GM19035 (cell line): Measurements from ENCODE around the gene MAST4.

ENCODE experiments used
- ATAC-seq: cut with Tn5 transposase; IDR thresholded peaks from one replicate; pipeline ENCODE4 v1.9.1; 2021; ENCODE audit not compliant: unreplicated experiment

The MAST4 gene

DNA sequence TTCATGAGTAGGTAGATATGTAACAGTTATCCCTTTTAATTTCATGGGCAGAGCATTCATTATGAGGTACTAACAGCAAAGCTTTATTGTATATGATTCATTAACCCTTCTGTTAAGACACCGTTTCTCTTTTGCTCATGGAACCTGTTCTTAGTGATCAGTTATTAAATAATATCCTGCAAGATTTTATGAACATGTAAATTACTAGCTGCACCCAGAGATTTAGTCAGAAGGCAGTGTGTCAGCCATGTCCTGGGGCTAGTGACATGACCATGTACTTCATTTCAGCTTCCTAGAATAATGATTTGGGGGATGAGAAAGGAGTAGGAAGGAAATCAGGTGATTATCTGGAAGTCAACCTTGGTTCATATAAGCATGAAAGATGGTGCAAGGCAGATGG lies 7.0 kb downstream of the MAST4 start:
- ATAC-seq: no peak

DNA sequence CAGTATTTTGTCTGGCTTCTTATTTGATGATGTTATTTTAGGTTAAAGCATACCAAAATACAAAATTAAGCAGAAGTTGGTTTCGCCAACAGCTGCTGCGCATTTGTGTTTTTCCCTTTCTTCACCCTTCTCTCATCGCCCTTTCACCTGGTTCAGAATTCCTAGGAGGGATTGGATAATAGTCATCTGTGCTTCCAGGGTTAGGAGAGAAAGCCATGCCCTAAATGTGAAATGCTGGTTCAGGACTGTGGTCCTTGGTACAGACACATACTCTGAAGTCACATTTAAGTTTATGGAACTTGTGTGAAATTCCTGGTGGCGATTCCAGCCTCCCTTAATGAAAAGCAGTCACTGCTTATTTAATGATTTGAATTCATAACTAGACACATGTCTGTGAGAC lies 7.7 kb downstream of the MAST4 start:
- no peak for ATAC-seq

DNA sequence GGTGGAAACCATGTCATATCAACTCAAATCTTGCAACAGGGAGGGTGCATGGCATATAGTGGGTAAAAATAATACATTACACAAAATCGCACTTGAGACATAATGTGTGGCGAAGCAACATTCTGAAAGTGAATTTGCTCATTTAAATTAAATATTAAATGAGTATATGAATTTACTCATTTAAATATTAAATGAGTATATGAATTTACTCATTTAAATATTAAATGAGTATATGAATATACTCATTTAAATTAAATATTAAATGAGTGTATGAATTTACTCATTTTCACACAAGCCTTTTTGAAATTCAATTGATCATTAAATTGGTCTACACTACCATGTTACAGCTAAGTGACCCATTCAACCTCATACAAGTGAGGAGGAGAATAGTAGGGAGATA lies 10.5 kb downstream of the MAST4 start:
- no peak for ATAC-seq

DNA sequence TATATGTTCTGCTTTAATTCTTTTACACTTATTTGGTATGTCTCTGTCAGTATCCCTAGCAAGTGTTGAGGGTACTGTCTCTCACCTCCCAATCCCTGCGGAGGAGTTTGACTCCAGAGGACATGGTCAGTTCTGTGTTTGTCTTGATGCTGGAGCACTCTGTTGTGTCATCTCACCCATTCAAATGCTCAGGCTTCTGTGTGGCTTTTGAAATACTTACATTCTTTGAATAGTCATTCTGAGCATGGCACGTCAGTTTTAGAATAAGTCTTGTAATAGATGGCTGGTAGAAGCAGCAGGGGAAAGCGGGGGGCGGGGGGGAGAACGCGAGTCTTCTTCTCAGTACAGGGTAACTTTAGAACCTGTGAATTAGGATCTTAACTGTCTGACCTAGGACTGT lies 12.3 kb downstream of the MAST4 start:
- ATAC-seq: no peak

DNA sequence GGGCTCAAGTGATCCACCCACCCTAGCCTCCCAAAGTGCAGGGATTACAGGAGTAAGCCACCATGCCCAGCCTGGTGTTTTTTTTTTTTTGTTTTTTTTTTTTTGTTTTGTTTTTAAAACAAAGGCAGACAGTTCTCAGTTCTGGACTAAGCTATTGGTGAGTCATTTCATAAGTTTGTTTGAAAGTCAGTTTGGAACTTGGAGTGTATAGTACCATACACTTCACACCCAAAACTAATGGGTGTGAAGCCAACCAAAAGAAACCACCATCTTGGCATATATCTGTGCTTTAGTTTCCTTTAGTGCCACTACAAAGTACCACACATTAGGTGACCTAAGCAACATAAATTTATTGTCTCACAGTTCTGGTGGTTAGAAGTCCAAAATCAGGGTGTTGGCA lies 13.4 kb downstream of the MAST4 start:
- no peak for ATAC-seq

DNA sequence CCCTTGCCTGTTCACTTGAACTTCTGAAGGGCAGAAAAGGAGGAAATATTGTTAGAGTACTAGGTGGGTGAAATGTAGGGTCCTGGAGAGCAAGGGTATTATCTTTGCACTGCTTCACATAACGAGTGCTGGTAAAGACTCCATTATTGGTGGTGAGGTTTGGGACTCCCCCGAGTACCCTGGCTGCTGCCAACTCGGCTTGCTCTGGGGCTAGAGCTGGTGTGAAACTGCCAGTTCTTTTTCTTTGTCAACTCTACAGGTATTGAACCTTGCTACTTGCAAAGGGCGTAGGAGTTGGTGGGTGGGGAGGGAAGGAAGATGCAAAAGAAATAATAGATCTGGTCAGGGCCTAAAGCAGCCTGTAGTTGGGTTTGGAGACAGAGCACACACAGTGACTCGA lies 16.0 kb downstream of the MAST4 start:
- ATAC-seq: no peak

DNA sequence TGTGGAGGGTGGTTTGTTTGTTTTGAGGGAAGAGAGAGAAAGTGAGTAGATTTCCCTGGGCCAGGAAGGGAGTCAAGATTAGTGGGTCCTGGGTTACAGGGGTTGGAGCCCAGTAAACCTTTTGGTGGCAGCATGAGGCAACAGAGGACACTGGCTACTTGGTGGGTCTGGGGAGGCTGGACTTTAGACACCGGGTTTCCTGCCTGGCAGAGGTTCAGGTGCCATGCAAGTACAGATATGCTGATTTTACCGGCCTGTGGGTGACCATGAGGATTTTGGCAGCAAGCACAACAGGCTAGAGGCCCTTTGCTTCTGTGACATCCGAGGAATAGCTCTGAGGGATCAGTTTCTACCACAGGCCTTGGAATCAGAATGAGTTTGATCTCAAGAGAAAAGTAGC lies 18.9 kb downstream of the MAST4 start:
- no peak for ATAC-seq

DNA sequence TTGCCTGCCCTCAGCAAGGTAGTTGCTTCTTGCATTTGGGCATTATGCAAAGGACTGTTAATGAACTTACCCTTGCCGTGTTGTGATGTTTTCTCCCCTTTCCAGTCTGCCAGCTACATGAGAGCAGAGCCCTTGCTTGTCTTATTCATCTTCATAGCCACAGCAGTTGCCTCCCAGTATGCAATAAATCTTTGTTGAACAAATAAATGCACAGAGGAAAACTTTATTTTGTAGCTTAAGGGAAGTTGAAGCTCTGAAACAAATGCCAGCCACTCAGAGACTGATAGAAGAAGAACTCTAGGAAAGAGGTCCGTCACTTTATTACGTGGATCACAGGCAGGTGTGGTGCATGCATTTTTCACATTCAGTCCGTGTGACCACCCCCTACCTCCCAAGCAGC lies 19.7 kb downstream of the MAST4 start:
- no peak for ATAC-seq

DNA sequence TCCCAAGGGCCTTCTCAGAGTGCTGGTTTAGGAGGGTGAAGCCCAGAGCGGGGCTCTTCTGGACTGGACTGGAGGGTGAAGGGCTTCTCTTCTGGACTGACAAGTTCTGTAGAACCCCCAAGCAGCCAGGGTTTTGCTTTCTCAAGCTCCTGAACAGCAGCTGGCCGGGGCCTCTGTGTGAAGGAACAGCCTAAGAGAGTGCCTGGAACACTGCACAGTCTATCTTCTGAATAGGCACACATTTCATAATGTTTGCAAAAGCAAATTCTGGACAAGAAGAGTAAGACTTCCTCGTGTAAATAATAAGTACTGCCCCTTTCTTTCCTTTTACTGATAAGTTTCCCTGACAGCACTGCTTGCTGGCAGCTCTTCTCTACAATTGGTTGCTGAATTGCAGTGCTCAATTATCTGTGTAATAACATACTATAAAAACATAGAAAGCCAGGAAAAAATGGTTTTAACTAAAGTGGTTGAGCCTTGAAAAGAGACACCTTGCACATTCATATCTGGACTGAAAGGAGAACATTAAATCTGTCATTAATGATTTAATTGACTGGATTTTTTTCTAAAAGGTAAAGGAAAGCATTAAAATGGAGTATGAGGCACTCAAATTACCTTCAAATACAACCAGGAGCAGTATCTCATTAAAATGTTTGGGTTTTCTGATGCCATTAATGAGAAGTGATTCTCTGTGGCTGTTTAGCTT lies 20.5 kb downstream of the MAST4 start:
- no peak for ATAC-seq

DNA sequence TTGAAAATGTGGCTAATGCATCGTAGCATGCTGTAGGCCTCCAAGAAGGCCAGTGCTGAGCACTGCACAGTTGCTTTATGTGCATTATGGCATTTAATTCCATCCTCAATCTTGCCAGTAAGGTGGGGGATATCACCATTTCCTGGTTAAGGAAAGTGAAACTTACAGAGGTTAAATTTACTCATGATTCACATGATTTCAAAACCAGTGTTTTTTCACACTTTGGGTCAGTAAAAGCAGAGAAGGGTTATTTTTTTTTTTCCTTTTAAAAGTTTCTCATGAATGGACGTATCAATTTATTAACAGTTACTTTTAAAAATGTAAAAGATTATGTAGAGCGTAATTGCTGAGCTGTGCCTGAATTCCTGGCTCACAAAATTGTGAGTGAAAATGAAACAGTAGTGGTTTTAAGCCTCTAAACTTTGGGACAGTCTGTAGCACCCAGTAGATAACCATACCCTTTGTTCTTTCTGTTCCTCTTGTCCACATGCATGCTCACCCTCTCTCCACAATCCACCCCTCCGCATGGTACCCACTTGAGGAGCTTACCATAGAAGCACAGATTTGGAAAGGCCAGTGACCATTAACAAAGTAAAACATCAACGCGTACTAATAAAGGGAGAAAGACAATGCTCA lies 21.2 kb downstream of the MAST4 start:
- no peak for ATAC-seq

DNA sequence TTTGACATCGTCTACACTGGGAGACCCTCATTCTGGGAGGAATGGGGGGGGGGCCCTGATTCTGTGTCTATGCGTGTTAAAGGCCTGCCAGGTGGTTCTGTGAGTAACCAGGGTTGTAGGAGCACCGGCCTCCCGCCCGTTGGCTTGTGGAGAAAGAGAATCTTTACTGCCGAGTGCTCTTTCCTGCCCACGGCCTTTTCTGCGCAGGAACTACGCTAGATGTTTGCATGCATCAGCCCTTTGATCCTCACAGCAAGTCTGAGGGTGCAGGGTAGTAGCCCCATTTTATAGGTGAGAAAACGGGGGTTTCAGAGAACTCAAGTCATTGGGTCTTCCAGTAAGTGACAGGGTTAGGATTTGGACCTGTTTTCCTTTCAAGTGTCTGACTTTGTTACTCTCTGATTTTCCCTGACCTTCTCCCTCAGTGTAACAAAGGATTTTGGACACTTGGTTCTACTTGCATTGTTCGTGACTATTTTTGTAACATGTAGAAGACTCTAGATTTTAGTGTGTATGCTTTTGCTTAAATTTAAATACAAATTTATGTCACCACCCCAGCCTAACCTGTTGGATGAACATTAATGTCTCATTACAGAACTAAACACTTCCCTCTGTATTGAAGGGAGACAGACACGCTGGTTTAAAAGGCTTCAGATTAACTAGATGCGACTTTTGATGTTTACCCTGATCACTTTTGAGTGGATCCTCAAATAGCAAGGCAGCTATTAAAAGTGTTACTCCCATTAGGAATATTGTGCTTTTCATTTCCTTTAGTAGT lies 22.0 kb downstream of the MAST4 start:
- no peak for ATAC-seq

DNA sequence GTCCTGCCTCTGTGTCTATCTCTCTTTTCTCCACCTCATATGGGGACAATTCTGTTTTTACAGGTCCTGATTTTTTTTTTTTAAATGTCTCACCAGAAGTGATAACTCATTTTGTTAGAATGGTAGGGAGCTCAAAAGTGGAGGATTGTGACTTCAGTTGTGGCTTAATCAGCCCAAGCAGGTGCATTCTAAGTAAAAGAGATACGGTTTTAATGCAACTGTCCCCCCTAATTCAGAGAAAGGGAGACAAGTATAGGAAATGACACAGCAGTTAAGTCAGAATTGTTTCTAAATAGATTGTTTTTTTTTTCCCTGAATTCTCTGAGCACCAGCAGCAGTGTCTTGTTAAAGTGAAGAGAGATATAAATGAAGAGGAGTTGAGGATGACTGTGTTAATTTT lies 24.5 kb downstream of the MAST4 start:
- ATAC-seq: no peak

DNA sequence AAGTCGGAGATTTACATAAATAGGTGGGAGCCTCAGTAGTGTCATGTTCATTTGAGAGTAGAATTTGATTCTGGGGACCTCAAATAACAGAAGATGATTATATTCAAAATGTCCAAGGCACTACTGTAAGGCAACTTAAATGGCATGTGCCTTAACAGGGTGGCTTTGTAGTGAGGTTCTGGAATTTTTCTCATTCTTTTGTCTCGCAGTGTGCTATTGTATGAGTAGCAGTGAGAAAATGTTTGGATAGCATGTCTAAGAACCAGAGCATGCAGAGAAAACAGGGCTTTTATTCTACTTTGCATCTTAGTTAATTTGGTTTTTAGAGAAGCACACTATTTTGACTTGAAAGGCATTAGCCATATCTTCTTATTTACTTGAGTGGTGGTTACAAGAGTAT lies 25.0 kb downstream of the MAST4 start:
- no peak for ATAC-seq

DNA sequence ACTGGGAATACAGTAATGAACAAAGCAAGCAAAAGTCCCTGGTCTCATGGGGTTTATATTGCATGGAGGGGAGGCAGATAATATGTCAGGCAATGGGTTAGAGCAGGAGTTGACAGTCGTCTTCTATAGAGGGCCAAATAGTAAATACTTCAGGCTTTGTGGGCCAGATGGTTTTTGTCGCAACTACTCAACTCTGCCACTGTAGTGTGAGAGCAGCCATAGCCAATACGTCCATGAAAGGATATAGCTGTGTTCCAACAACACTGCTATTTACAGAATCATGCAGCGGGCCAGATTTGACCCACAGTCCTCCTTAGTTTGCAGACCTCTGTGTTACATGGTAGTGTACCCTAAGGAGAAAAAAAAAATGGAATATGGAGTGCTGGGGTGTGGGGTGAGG lies 25.5 kb downstream of the MAST4 start:
- ATAC-seq: no peak

DNA sequence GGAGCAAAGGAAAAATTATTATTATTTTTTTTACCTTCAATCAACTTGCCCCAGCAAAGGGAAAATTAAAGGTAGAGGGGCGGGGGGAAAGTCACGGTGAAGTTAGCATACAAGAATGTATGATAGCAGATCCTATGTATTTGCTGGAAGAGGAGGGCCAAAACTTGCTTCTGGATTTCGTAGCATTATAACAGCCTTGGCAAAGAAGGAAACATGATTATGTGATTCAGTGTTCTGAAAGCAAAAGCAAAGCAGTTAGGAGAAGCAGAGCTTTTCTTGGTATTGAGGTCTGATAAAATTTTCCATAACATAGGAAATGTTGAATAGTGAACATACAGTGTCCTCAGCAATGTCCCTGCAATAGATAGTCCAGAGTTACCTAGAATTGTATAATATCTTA lies 32.4 kb downstream of the MAST4 start:
- ATAC-seq: no peak

DNA sequence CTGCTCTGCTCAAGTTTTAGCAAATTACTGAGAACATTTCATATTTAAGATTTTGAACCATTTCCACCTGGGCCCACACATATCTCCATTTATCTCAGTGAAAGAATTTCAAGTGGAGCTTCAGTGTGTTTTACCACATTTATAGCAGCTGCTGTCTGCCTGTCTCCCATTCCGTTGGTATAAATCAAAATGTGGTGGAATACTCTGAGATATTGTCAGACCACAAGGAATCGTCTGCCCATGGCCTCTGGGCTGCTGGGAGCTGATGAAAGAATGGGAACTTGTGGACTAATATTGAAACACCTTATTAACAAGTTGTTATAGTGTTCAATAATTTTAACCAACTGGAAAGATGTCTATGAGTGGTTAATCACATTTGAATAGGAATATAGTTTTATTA lies 33.3 kb downstream of the MAST4 start:
- no peak for ATAC-seq

DNA sequence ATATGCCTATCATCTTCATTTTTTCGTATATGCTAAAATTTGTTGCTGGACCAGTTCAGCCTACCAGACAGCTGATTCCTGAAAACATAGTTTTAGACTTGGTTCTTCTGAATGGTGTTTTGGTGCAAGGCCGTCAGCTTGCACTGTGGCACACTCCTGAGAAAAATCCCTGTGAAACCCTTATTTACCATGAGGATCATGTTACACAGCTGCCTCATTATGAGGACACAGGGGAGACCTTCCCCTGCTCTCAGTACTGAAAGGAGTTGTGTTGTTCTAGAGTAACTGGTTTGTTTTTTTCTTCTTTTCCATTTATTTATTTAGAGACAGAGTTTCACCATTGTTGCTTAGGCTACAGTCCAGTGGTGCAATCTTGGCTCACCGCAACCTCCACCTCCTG lies 37.6 kb downstream of the MAST4 start:
- no peak for ATAC-seq

DNA sequence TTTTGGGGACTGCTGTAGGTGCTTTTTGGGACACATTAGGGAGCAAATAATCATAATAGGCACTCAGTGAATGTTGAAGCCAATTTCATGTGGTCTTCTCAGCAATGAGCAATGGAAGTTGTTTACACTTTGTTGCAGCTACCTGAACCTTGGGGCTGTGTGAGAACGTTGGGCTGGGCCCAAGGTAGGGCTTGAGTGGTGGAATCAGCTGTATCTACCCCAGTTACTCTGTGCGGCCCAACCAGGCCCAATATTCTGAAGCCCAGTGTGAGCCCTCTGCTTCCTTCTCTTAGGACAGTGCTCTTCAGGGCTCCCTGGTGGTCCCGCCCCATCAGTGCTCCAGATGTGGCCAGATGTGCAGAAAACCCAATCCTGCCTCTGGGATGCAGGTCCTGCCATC lies 38.4 kb downstream of the MAST4 start:
- ATAC-seq: no peak

DNA sequence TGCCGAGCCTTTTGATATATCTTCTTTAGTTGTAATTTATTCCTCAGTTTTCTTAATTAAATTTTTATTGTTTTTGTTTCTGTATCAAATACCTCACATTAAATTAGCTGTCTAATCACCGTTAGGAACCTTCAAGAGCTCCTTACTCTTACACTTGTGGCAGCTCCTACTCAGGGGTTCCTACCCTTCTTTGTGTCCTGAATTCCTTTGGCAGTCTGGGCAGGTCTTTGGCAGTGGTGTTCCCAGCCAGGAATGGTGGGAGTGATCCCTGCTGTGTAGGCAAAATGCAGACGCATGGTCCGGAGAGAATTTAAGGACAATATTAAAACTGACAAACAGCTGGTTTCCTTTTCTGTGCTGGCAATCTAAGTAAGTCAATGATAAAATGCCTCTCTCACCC lies 41.8 kb downstream of the MAST4 start:
- ATAC-seq: no peak

DNA sequence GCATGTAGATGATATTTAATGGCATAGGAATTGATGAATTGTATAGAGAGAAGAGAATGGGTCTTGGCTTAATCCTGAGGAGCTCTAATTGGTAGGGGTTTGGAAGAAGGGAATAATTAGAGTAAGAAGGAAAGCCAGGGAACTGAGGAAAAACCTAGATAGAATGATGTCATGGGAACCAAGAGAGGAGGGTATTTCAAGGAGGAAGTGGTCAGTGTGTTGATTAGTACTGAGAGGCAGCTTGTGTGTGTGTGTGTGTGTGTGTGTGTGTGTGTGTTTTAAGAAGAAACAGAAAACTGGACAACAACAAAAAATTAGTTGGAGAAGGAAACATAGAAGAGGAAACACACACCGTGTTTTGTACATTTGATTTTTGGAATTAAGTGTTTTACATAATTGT lies 42.8 kb downstream of the MAST4 start:
- ATAC-seq: no peak

DNA sequence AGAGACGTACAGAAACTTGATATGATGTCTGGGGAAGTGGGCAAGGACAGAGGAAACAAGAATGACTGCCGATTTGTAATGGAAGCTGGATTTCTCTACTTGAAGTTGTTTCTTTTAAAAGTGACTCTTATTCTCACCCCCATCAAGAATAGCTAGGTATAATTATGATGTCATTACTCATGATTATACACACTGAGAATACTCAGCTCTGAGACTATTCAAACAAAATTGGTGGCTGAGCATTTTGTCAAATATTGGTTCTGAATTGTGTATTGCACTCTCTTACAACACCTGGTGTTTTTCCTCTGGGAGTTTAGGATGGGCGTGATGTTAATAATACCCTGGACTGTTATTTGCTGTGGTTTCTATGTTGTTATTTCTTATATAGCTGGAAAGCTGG lies 46.3 kb downstream of the MAST4 start:
- ATAC-seq: no peak

DNA sequence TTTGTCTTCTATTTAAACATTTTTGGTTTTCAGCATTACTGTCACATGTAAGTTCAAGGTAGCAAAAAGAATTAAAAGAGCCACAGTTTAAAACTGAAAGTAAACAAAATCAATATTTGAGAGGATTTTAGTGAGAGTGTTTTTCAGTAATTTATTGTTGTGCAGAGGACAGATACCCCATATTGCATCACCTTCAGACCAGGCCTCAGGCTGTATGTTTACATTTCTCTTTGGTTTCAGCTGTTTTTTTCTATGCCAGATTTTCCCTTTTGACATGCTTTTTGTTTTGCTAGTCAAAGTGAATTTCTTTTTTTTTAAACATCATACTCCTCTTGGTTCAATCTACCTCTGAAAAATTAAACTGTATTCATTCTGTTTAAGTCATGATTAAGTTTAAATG lies 47.2 kb downstream of the MAST4 start:
- no peak for ATAC-seq
